Measurements from ENCODE around the gene KNTC1.

KNTC1 gene

GRCh38 chr12:122528582-122528981 is 1.5 kb downstream of the KNTC1 start:
- in situ Hi-C loops (cut with MboI; ENCODE audit: low sequenced_read_pairs, unreplicated experiment) = no loop called here
- TF ChIP-seq CTCF (IDR thresholded peaks at IDR 0.05; ENCODE audit: borderline replicate concordance, control extremely low read depth, extremely low read depth, insufficient read depth, missing control alignments) = no peak
- DNase-seq (ENCODE audit: low spot score) = no peak

- no peak for DNase-seq (ENCODE audit: low spot score)
- TF ChIP-seq CTCF (IDR thresholded peaks at IDR 0.05; ENCODE audit: borderline replicate concordance, control extremely low read depth, extremely low read depth, insufficient read depth, missing control alignments) = no peak
- in situ Hi-C loops (cut with MboI; ENCODE audit: low sequenced_read_pairs, unreplicated experiment) = no loop called here
Measured at GRCh38 chr12:122528992-122529391, 1.9 kb downstream of the KNTC1 start.

- no peak for DNase-seq (ENCODE audit: low spot score)
- in situ Hi-C loops (cut with MboI; ENCODE audit: low sequenced_read_pairs, unreplicated experiment) = no loop called here
- TF ChIP-seq CTCF (IDR thresholded peaks at IDR 0.05; ENCODE audit: borderline replicate concordance, control extremely low read depth, extremely low read depth, insufficient read depth, missing control alignments) = no peak
Measured at GRCh38 chr12:122533856-122534255, 6.8 kb downstream of the KNTC1 start.

GRCh38 chr12:122537021-122537420 is 10.0 kb downstream of the KNTC1 start:
- in situ Hi-C loops (cut with MboI; ENCODE audit: low sequenced_read_pairs, unreplicated experiment) = no loop called here
- DNase-seq (ENCODE audit: low spot score) = no peak
- no peak for TF ChIP-seq CTCF (IDR thresholded peaks at IDR 0.05; ENCODE audit: borderline replicate concordance, control extremely low read depth, extremely low read depth, insufficient read depth, missing control alignments)

GRCh38 chr12:122538496-122538895 is 11.4 kb downstream of the KNTC1 start:
- no peak for DNase-seq (ENCODE audit: low spot score)
- TF ChIP-seq CTCF (IDR thresholded peaks at IDR 0.05; ENCODE audit: borderline replicate concordance, control extremely low read depth, extremely low read depth, insufficient read depth, missing control alignments) = no peak
- in situ Hi-C loops (cut with MboI; ENCODE audit: low sequenced_read_pairs, unreplicated experiment) = no loop called here

GRCh38 chr12:122544537-122544936 is 17.5 kb downstream of the KNTC1 start:
- DNase-seq (ENCODE audit: low spot score) = no peak
- TF ChIP-seq CTCF (IDR thresholded peaks at IDR 0.05; ENCODE audit: borderline replicate concordance, control extremely low read depth, extremely low read depth, insufficient read depth, missing control alignments) = no peak
- in situ Hi-C loops (cut with MboI; ENCODE audit: low sequenced_read_pairs, unreplicated experiment) = no loop called here

- in situ Hi-C loops (cut with MboI; ENCODE audit: low sequenced_read_pairs, unreplicated experiment) = no loop called here
- TF ChIP-seq CTCF (IDR thresholded peaks at IDR 0.05; ENCODE audit: borderline replicate concordance, control extremely low read depth, extremely low read depth, insufficient read depth, missing control alignments) = no peak
- DNase-seq (ENCODE audit: low spot score) = peak; percentile 25
Measured at GRCh38 chr12:122545855-122546254, 18.8 kb downstream of the KNTC1 start.
